Upper lobe of left lung (tissue), 4 donors: ENCODE data around the gene CNTNAP1.

ENCODE experiments used
- CTCF ChIP-seq, 6 experiments: fragments of 450-650 bp in 4 of 6; fragments of 200-600 bp in 2 of 6; sonication (generic) in 2 of 6; IDR thresholded peaks; one replicate each; pipeline ENCODE4 v1.5.1; 2016 to 2019; ENCODE audit warnings: antibody characterized with exemption in 6 of 6
- EP300 ChIP-seq, 4 donors: sonication (generic); formaldehyde crosslinking; IDR thresholded peaks; one replicate each; pipeline ENCODE4 v1.5.1; 2017; ENCODE audit warnings: antibody characterized with exemption in 4 of 4, control low read depth in 2 of 4
- POLR2A ChIP-seq, 4 donors: fragments of 450-650 bp; IDR thresholded peaks; one replicate each; pipeline ENCODE4 v1.5.1; 2016 to 2017; ENCODE audit warnings: antibody characterized with exemption in 4 of 4, mild to moderate bottlenecking in 2 of 4
- POLR2AphosphoS5 ChIP-seq, 2 donors: sonication (generic); formaldehyde crosslinking; IDR thresholded peaks; one replicate each; pipeline ENCODE4 v1.5.1; 2017; ENCODE audit warnings: antibody characterized with exemption in 2 of 2

GRCh38 chr17:42672038-42672437, 10.3 kb upstream of the CNTNAP1 start:
- TF ChIP-seq CTCF (IDR thresholded peaks at IDR 0.05) = no peak
- TF ChIP-seq POLR2AphosphoS5 (IDR thresholded peaks at IDR 0.05) = no peak
- TF ChIP-seq POLR2A (IDR thresholded peaks at IDR 0.05) = no peak
- no peak for TF ChIP-seq EP300 (IDR thresholded peaks at IDR 0.05)
